Esophagus (tissue), 2 donors: Measurements from ENCODE around the gene MAP2. TPM values are rescaled to one million over a fixed set of nuclear protein-coding genes. Genes with fewer than 3 reads are reported as not detected.
"Not testable (repeated sequence)": the region's sequence is repeated elsewhere in the genome, so short reads cannot be mapped to it uniquely, and the experiment has no call there.

ENCODE experiments used
- H3K27ac ChIP-seq, 2 donors: one replicate each; pipeline ENCODE4 v1.5.1; 2013; ENCODE audit warnings: low read depth in 2 of 2, mild to moderate bottlenecking in 2 of 2, inconsistent platforms in 1 of 2, low read length in 1 of 2, moderate library complexity in 1 of 2
- H3K27me3 ChIP-seq, 2 donors: one replicate each; pipeline ENCODE4 v1.6.1; 2013; ENCODE audit warnings: low read length in 2 of 2, control low read depth in 1 of 2, mild to moderate bottlenecking in 1 of 2; ENCODE audit not compliant: insufficient read depth in 2 of 2, control insufficient read depth in 1 of 2
- H3K36me3 ChIP-seq, 2 donors: one replicate each; pipeline ENCODE4 v1.6.1; 2013; ENCODE audit warnings: low read length in 1 of 2; ENCODE audit not compliant: control insufficient read depth in 2 of 2, insufficient read depth in 2 of 2
- H3K4me1 ChIP-seq, 2 donors: one replicate each; pipeline ENCODE4 v1.6.1; 2013; ENCODE audit warnings: low read length in 1 of 2; ENCODE audit not compliant: control insufficient read depth in 2 of 2, insufficient read depth in 2 of 2
- H3K4me3 ChIP-seq, 2 donors: one replicate each; pipeline ENCODE4 v1.5.1; 2013; ENCODE audit warnings: low read length in 2 of 2, mild to moderate bottlenecking in 2 of 2, low read depth in 1 of 2, moderate library complexity in 1 of 2
- H3K9me3 ChIP-seq, 2 donors: one replicate each; pipeline ENCODE4 v1.6.1; 2013; ENCODE audit warnings: mild to moderate bottlenecking in 2 of 2, low read depth in 1 of 2, low read length in 1 of 2, moderate library complexity in 1 of 2; ENCODE audit not compliant: control insufficient read depth in 2 of 2, insufficient read depth in 1 of 2
- WGBS, 2 donors: extraction: QIAGEN DNeasy Blood & Tissue Kit; methylation state at CpG; one replicate each; pipeline ENCODE4 v1.1.7; 2013; 5-methylcytosine and 5-hydroxymethylcytosine counted together
- polyA plus RNA-seq, 2 donors: library from polyadenylated mRNA; stranded (reverse); fragments of 200-250 nt; gene quantifications; one replicate each; pipeline ENCODE4 v1.2.3, GENCODE V29; 2013
- donor health status: healthy with polysubstance abuse.
- donor health status: Bipolar disorder and iron deficiency.

MAP2 gene
- polyA plus RNA-seq, 2 donors, result 4.4 to 5.2 TPM

DNA sequence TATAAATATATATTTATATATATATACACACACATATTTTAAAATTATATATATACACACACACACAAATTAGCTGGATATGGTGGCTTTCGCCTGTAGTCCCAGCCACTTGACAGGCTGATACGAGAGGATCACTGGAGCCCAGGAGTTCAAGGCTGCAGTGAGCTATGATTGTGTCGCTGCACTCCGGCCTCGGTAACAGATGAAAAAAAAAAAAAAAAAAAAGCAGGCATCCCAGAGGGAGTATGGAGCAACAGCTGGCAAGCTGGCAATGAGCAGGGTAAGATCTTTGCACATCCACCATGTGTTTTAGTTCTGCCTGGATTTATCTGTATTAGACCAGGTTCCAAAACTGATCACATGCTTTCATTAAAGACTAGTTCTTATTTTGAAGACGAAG, 170.1 kb downstream of the MAP2 start:
- no peak overlapping the region for H3K27ac ChIP-seq
- H3K4me1 ChIP-seq, result no peaks in the 10 kb centered on the region
- no peaks in the 10 kb centered on the region for H3K9me3 ChIP-seq
- no peaks in the 10 kb centered on the region for H3K36me3 ChIP-seq
- H3K4me3 ChIP-seq, result no peak overlapping the region
- no peaks in the 10 kb centered on the region for H3K27me3 ChIP-seq
- 92 to 93% methylated on average over 6 of the region's 6 CpGs for WGBS, 2 donors

DNA sequence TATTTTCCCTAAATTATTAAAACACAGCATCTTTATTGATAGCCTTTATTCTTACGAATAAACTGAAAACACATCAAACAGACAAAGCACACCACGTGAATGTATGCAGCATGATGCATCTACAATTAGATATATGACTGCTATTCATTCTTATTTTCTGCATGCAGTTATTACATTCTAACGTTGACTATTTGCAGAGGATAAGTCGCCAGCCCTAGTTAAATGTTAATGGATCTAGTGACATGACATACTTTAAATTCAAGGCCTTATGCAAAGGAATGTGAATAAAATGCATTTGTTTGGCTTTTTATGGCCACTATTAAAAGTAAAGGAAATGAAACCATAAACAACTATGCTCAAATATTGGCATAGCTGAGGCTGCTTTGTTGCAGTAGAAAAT, 172.4 kb downstream of the MAP2 start:
- 64% methylated on average over 4 of the region's 4 CpGs for WGBS, 2 donors
- Histone ChIP-seq H3K4me3 (no peak overlapping the region), H3K36me3 (no peaks in the 10 kb centered on the region), H3K4me1 (no peaks in the 10 kb centered on the region), H3K27me3 (no peaks in the 10 kb centered on the region), H3K9me3 (no peaks in the 10 kb centered on the region), H3K27ac (no peak overlapping the region)

DNA sequence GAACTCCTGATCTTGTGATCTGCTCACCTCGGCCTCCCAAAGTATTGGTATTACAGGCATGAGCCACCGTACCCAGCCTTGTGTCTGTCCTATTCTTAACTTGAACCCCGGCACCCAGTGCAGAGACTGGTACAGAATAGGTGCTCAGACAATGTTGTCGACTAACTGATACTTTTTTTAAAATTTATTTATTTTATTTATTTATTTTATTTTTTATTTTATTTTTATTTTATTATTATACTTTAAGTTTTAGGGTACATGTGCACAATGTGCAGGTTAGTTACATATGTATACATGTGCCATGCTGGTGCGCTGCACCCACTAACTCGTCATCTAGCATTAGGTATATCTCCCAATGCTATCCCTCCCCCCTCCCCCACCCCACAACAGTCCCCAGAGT, 174.4 kb downstream of the MAP2 start:
- not testable (repeated sequence) for H3K36me3 ChIP-seq, H3K4me3 ChIP-seq
- 94 to 98% methylated on average over 4 of the region's 6 CpGs for WGBS, 2 donors

DNA sequence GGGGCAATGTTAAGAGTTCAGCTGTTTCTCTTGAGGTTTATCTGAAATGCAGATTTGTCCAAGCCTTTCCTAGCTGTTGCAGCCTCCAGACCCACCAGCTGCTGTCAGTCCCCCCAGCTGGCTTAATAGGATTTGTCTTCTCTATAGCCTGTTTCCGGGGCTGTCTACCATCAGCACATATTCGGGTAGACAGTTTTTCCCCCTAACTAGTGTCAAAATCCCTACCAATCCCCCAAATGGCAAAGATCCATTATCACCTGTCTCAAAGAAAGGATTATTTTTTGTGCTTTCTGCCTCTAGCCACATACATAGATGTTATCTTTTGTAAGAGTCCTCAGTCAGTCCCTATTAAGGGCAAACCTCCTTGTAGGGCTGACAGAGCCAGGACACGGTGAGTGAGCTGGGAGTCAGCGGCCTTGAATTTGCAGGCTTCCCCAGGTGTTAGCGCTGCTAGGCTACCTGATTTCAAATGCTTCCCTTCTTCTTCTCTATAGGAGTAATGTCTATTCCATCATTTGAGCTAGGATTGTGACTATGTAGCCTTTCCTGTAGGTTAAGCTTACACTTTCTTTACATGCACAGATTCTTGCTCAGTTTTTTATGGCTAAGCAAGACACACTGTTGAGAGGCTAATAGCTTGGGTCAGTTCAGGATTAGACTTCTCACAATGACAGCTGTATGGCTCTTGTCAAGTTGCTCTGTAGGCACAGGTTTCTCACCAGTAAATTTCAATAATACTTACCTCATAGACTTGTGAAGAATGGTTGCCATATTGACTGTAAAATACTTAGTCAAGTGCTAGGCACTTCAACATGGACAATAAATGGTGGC, 176.7 kb downstream of the MAP2 start:
- H3K27ac ChIP-seq, result no peak overlapping the region
- no peaks in the 10 kb centered on the region for H3K9me3 ChIP-seq
- no peaks in the 10 kb centered on the region for H3K4me1 ChIP-seq
- H3K27me3 ChIP-seq, result no peaks in the 10 kb centered on the region
- no peak overlapping the region for H3K4me3 ChIP-seq
- 74 to 81% methylated on average over 5 of the region's 5 CpGs for WGBS, 2 donors
- no peaks in the 10 kb centered on the region for H3K36me3 ChIP-seq

More for the DNA sequence above, 174.4 kb downstream of the MAP2 start:
- not testable (repeated sequence) for H3K9me3 ChIP-seq, H3K27me3 ChIP-seq, H3K4me1 ChIP-seq, H3K27ac ChIP-seq

DNA sequence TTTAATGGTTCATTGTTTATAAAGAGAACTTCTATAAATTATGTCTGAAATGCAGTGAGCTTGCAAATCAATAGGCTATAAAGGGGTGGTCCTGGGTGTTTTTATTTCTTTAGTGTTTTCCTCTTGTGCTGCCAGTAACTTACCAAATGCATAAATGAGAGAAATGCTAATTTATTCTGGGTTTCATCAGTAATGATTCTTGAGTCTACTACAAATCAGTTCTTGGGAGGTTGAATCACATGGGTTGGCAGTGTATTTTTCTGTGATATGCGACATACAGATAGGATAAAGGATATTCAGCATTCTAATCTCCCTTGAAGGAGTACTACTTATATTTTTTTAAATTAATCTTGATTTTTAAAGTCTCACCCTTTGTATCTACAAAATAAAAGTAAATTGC, 177.7 kb downstream of the MAP2 start:
- 69 to 86% methylated on average over 1 of the region's 1 CpG for WGBS, 2 donors
- Histone ChIP-seq H3K9me3 (no peaks in the 10 kb centered on the region), H3K27me3 (no peaks in the 10 kb centered on the region), H3K27ac (no peak overlapping the region), H3K4me3 (no peak overlapping the region), H3K36me3 (no peaks in the 10 kb centered on the region), H3K4me1 (no peaks in the 10 kb centered on the region)

DNA sequence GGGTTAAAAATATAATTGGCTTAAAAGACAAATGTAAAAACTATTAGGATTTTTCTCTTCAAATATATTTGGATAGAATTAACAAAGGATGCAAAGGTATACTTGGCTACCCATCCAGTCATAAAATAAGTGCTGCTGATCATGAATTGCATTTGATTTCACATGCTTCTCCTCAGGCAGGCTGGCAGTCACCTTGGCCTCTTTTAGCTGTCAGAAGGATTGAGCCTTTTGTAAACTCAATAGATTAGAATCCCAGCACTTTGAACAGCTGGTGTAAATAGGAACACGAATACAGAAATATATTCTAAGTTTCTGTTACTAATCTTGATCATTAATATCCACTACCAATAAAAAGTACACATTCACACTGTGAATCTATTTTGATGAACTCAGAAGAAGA, 178.4 kb downstream of the MAP2 start:
- Histone ChIP-seq H3K27me3 (no peaks in the 10 kb centered on the region), H3K27ac (no peak overlapping the region), H3K4me1 (no peaks in the 10 kb centered on the region), H3K36me3 (no peaks in the 10 kb centered on the region), H3K4me3 (no peak overlapping the region), H3K9me3 (no peaks in the 10 kb centered on the region)
- 52 to 57% methylated on average over 1 of the region's 1 CpG for WGBS, 2 donors

DNA sequence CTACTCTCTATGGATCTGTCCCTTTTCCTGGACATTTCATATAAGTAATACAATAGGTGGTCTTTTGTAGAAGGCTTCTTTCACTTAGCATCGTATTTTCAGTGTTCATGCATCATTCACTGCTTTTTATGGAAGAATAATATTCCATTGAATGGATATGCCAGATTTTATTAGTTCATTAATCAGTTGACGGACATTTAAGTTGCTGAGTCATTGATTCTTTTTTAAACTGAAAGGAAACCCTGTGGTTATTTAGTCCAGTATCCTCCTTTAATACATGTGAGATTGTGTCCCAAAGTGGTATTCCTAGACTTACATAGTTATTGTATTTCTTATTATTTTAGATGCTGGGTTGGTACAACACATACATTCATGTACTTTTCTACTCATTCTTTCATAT, 185.7 kb downstream of the MAP2 start:
- Histone ChIP-seq H3K4me1 (no peaks in the 10 kb centered on the region), H3K27ac (no peak overlapping the region), H3K36me3 (no peaks in the 10 kb centered on the region), H3K9me3 (no peaks in the 10 kb centered on the region), H3K4me3 (no peak overlapping the region), H3K27me3 (no peaks in the 10 kb centered on the region)
- WGBS, 2 donors, result 79 to 86% methylated on average over 2 of the region's 2 CpGs

DNA sequence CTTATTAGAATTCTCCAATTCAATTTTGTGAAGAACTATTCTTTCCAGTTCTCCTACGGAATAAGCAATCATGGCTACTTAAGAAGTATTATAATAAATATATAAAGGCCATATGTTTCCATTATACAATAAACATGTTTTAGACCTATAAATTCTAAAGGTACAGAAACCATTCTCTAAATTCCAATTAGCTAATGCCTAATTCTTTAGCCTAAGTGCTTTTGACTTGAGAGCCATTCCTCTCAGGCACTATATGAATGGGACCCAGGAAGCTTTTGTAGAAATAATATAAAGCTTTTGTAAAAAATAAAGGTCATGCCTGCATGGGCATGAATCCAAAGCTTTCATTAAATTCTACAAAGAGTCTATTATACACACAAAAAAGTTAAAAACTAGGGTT, 186.8 kb downstream of the MAP2 start:
- H3K4me1 ChIP-seq, result no peaks in the 10 kb centered on the region
- no peak overlapping the region for H3K27ac ChIP-seq
- H3K36me3 ChIP-seq, result no peaks in the 10 kb centered on the region
- no peaks in the 10 kb centered on the region for H3K9me3 ChIP-seq
- 89 to 90% methylated on average over 1 of the region's 1 CpG for WGBS, 2 donors
- H3K27me3 ChIP-seq, result no peaks in the 10 kb centered on the region
- H3K4me3 ChIP-seq, result no peak overlapping the region

DNA sequence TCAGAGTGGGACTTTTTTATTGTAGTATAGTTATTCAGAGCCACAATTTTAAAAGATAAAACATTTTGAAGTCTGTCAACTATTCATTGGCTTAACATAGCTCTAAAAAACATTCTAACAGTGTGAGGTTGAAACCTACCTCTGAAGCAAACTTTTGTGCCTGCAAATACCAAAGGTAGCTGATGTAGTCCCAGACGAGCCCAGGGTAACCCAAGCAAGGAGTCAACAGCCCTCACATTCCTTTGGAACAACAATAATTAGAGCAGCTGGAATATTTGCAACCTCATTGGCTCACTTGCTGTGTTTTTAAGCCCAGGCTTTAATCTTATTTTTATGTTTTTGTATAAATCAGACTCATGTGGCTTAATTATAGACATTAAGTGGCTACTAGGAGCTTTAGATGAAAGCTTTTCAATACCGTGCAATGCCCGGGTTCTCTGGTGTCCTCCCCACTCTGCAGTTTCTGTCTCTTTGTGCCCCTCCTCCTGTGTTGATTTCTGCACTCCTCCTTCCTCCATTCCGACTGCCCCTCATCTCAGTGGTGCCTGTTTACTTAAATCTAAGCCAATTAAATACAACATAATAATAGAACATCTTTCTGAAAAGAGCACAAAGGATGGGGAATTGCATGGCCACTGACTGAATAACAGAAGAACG, 189.9 kb downstream of the MAP2 start:
- WGBS, 2 donors, result 57 to 67% methylated on average over 5 of the region's 5 CpGs
- no peaks in the 10 kb centered on the region for H3K27me3 ChIP-seq
- no peak overlapping the region for H3K27ac ChIP-seq
- H3K4me3 ChIP-seq, result no peak overlapping the region
- H3K9me3 ChIP-seq, result no peaks in the 10 kb centered on the region
- no peaks in the 10 kb centered on the region for H3K36me3 ChIP-seq
- no peaks in the 10 kb centered on the region for H3K4me1 ChIP-seq
